Middle frontal gyrus (tissue), 1 donor: ENCODE data around the gene RCOR2.

Source experiments
- DNase-seq: peaks from one replicate; pipeline ENCODE4 v3.0.0-alpha.2; 2015; ENCODE audit warnings: low spot score; ENCODE audit errors: extremely low spot score

RCOR2 gene

DNA sequence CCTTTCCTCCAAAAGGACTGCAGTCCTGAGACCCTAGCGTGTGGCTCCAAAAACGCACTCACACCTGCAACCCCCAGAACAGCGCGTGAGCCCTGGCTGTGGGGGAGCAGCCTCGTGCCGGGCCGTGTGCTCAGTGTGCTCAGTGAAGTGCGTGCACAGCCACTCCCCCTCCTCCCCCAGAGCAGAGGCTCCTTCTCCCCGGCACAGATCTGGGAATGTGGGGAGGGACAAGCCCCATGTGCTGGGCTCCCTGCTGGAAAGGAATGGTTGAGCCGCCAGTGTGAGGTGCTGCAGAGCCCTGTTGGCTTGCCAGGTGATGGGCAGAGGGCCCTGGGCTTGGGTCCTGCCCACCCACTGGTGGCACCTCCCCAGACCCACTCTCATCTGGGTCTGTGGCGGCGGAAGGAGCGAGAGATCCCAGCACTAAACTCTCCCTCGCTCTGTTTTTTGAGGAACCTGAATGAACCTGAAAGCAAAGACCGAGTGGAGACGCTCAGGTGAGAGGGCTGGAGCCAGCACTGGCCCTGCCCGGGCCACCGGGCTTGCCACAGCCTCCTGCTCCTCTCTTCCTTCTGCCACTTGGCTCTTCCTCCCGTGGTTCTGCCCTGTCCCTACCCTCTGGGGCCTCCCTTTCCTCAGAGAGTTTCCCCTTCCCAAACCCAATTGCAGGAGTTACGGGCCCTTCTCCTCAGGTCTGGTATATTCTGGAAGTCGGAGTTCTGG is 9.0 kb downstream of the RCOR2 start:
- no peak for DNase-seq

DNA sequence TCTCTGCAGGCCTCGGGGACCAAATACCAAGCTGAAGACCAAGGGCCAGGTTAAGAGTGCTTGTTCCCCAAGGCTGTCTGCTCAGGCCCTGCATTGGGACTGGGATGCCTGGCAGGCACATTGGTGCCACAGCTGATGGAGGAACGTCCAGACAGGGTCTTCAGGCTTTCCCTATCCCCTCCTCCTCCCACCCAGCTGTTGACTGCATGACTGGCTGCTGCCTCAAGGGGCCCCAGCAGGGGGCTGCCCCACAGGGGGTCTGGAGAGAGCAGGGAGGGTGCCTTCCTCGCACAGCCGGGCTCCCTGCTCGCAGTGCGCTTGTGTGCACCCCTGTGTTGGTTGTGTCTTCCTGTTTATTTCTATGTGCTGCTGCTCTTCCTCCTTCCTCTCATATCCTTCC is 9.9 kb downstream of the RCOR2 start:
- no peak for DNase-seq

- DNase-seq, result no peak
Measured at GRCh38 chr11:63906585-63906984, 10.4 kb downstream of the RCOR2 start.

DNA sequence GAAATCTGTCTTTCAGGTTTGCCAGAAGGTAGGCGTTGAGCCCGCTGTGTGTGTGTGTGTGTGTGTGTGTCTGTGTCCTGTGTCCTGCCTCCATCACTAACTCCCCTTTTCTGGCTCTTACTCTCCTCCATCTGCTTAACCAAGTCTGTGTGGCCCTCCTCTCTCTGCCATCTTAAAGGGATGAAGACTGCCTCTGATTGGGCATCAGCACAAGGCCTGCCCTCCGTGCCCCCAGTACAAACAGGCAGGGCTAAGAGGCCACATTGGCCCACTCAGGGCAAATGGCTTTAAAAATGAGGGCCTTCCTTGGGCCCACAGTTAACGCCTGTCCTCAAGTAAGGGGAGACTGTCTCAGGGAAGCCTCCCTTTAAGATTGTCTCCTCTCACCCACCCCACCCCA is 10.9 kb downstream of the RCOR2 start:
- no peak for DNase-seq

GRCh38 chr11:63905179-63905578 is 11.8 kb downstream of the RCOR2 start:
- no peak for DNase-seq

GRCh38 chr11:63904743-63905142 is 12.2 kb downstream of the RCOR2 start:
- DNase-seq, result no peak

GRCh38 chr11:63903884-63904283 is 13.1 kb downstream of the RCOR2 start:
- DNase-seq, result no peak

DNA sequence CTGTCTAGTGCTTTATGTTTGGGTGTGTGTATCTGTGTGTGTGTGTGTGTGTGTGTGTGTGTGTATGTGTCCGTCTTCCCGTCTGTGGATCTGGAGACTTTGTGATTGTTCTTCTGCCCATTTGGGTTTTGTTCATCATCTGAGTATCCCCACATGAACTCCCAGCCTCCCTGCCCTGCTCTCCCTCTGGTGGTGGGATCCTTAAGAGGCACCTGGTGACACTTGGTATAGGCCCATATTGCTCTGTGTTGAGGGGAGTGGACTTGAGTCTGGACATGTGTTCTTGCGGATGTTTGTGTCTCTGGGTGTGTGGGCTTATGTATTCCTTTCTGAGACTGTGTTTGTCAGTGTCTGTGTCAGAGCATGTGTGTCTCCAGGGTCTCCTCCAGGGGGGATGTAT is 15.3 kb downstream of the RCOR2 start:
- DNase-seq, result no peak

GRCh38 chr11:63897459-63898146 is 19.4 kb downstream of the RCOR2 start:
- no peak for DNase-seq

DNA sequence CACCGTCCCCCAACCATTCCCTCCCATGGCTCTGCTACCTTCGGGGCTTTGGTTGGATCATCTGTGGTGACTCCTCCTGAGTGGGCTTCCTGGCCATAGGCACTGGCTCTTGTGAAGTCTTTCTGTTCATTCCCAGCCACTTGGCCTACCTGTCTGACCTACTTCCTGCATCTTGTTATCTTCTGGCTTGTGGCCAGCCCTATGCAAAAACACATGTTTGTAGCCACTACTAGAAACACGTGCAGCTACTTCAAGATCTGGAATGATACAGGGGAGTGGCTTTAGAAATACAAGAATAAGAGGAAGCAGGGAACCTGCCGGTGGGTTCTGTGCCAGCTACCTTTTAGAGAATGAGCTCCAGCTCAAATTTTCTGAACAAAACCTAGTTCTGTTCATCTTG is 20.9 kb downstream of the RCOR2 start:
- no peak for DNase-seq

GRCh38 chr11:63893355-63893754 is 23.6 kb downstream of the RCOR2 start:
- DNase-seq, result no peak

GRCh38 chr11:63892228-63892627 is 24.7 kb downstream of the RCOR2 start:
- no peak for DNase-seq

DNA sequence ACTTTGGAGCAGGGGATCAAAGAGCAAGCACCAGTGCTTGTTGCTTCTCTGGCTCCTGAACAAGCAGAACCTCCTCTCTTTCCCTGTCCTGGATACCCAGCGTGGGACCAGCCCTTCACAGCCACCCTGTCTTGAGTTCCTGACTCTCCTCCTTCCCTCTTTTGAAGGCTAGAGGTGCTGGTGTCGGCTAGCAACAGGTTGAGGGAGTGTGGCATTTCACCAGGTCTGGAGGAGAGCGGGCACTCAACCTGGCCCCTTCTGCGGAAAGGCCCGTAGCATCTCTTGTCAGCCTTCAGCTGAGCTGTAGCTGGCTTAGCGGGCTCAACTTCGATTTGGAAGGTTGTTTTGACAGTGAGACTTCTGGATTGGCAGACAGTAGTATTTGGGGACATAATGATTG is 26.6 kb downstream of the RCOR2 start:
- no peak for DNase-seq

- no peak for DNase-seq
Measured at GRCh38 chr11:63889344-63889743, 27.6 kb downstream of the RCOR2 start.

- DNase-seq, result no peak
Measured at GRCh38 chr11:63888170-63889086, 28.5 kb downstream of the RCOR2 start.

DNA sequence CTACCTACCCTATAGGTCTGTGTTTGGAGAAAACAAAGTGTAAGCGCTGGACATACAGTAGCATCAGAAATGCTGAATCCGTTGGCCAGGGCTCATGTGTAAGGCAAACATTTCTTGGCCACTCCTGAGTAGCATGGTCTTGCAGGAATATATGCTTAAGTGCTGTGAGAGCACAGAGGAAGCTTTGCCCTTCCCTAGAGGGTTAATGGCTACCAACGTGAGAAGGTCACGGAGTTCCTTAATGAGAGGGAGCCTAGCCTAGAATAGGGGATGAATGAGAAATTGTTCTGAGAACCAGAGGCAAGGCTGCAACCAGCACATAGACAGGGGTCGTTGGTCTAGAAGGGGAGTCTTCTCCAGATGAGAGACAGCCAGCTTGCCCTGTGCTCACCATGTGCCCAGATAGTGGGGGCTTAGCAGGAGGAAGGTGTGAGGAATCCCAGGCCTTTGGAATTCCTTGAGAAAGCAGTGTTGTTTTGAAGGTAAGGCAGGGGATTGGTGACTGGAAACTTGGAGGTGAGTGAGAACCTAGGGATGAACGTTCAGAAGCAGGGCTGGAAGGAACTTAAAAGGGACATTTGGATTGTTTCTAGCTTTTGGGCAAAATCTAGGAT is 29.5 kb downstream of the RCOR2 start:
- DNase-seq, result no peak

DNA sequence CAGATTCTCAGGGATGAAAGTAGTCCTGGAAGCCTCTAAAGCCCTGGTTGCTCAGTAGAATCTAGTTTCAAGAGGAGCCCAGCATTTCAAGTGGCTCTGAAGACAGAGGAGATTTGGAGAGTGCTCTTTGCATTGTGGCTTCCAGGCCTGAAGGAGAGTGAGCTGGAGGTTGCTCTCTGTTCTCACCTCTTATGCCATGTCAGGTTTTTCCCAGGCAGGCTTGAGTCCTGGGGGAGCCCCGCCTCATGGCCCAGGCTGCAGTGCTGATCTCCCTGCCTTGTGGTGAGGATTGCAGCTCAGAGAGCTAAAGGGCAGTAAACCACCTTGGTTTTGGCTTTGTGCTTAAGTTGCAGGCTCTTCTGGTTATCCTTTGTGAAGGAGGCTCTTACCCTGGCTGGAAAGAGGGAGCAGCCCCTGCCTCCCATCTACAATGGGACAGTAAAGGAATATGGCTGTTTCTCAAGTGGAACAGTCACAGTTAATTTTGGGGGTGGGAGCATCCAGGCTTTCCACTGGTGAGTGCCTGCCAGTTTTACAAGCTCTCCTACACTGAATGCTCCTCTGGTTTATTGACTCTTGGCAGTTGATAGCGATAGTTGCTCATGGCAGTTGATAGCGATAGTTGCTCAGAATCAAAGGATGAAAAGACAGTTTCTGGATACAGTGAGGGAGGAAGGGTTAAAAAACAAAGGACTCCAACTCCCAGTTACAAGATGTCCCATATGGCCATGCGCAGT is 32.6 kb downstream of the RCOR2 start:
- DNase-seq, result no peak

DNA sequence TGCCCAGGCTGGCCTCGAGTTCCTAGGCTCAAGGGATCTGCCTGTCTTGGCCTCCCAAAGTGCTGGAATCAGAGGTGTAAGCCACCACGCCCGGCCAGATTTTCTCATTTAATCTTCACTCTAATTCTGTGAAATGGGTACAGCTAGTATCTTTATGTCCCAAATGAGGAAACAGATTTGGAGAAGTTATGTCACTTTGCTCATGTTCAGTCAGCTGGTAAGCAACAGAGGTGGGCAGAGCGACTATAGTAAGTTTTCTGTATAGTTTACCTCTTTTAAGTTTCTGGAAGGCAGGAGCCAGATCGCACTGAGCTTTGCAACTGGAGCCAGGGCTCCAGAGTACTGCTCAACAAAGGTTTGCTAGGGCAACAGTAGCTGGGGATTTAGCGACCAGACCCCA is 33.2 kb downstream of the RCOR2 start:
- DNase-seq, result no peak

DNA sequence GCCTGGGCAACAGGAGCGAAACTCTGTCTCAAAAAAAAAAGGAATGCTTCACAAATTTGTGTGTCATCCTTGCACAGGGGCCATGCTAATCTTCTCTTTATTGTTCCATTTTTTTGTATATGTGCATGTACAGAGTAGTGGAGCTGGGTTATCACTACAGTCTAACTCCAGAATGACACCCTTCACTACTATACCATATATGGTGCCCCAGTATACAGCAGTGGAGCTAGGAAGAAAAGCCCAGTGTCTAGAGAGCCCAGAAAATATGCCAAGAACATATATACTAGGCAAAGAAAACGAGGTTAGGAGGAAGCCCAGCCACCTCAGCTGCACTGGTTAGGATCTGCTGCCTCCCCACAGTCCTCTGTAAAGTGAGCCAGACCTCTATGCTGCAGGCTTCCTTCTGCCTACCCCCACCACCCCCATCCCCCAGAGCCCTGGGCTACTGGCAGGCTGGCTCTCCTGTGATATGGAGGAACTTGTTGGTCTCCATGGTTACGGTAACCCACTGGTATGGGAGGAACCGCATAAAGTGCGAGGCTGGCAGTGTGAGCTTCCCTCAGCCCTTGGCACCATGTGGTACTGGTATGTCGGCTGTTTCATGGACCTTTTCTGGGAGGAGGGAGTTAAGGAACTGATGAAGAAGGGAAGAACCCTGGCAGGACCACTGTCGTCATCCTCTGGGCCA is 34.3 kb downstream of the RCOR2 start:
- no peak for DNase-seq

- no peak for DNase-seq
Measured at GRCh38 chr11:63880403-63880790, 36.6 kb downstream of the RCOR2 start.
